Fibroblast of skin of right quadriceps (primary cell): ENCODE data around the gene NRXN2.
A peak's percentile ranks its signal among the peaks of the same experiment; 100 is the strongest.

Experiments used
- DNase-seq: peaks from one replicate; pipeline ENCODE4 v3.0.0-alpha.2; 2013

The NRXN2 gene

GRCh38 chr11:64583296-64584262 lies 139.4 kb downstream of the NRXN2 start:
- no peak for DNase-seq

GRCh38 chr11:64582885-64583284 lies 140.1 kb downstream of the NRXN2 start:
- no peak for DNase-seq

- no peak for DNase-seq
Observed at GRCh38 chr11:64581057-64581523, 141.9 kb downstream of the NRXN2 start.

GRCh38 chr11:64580412-64580811 lies 142.6 kb downstream of the NRXN2 start:
- DNase-seq: no peak

- no peak for DNase-seq
Observed at GRCh38 chr11:64577202-64577601, 145.8 kb downstream of the NRXN2 start.

- no peak for DNase-seq
Observed at GRCh38 chr11:64572143-64572542, 150.9 kb downstream of the NRXN2 start.

- DNase-seq: peak; percentile 26
Observed at GRCh38 chr11:64571410-64572091, 151.4 kb downstream of the NRXN2 start.

GRCh38 chr11:64571050-64571409 lies 152.0 kb downstream of the NRXN2 start:
- DNase-seq: no peak

GRCh38 chr11:64570341-64570740 lies 152.7 kb downstream of the NRXN2 start:
- DNase-seq: no peak

GRCh38 chr11:64569300-64569970 lies 153.6 kb downstream of the NRXN2 start:
- DNase-seq: no peak

- no peak for DNase-seq
Observed at GRCh38 chr11:64568584-64569140, 154.3 kb downstream of the NRXN2 start.

GRCh38 chr11:64568041-64568571 lies 154.9 kb downstream of the NRXN2 start:
- DNase-seq: no peak

- DNase-seq: no peak
Observed at GRCh38 chr11:64566915-64567891, 155.8 kb downstream of the NRXN2 start.

GRCh38 chr11:64566042-64566914 lies 156.7 kb downstream of the NRXN2 start:
- DNase-seq: peak; percentile 83

- DNase-seq: no peak
Observed at GRCh38 chr11:64564947-64565889, 157.8 kb downstream of the NRXN2 start.

GRCh38 chr11:64564419-64564818 lies 158.6 kb downstream of the NRXN2 start:
- DNase-seq: no peak

GRCh38 chr11:64563966-64564365 lies 159.0 kb downstream of the NRXN2 start:
- no peak for DNase-seq

- DNase-seq: no peak
Observed at GRCh38 chr11:64562723-64563351, 160.2 kb downstream of the NRXN2 start.
